GM19468 (cell line): Measurements from ENCODE around the gene RBM33.

Experiments used
- ATAC-seq: cut with Tn5 transposase; IDR thresholded peaks from one replicate; pipeline ENCODE4 v1.9.1; 2021; ENCODE audit warnings: mild to moderate bottlenecking, moderate library complexity, moderate number of reproducible peaks; ENCODE audit not compliant: unreplicated experiment; ENCODE audit errors: extremely low read depth

Gene RBM33

DNA sequence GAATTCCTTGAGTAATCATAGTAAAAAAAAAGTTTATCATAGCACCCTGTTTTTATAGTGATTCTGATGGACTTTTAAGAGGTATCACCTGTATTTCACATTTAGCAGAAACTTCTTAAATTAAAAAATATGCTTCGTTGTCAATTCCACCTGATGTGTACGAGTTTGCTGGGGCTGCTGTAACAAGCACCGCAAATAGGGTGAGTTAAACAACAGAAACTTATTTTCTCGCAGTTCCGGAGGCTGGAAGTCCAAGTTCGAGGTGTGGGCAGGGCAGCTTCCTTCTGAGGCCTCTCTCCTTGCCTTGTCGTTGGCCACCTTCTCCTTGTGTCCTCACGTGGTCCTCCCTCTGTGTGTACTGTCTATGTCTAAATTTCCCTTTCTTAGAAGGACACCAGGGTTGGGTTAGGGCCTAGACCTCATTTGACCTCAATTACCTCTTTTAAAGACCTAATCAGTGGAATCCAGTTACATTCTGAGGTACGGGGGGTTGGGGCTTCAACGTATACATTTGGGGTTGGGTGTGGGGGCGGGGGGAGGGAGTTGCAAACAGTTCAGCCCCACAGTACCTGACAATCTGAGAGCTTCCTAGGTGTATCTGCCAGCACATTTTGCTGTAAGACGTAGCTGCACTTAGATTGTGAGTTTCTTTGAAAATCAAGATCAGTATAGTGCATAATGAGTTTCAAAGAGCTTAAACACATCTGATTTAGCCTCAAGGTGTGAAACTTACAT is 72.7 kb downstream of the RBM33 start:
- ATAC-seq, result no peak

DNA sequence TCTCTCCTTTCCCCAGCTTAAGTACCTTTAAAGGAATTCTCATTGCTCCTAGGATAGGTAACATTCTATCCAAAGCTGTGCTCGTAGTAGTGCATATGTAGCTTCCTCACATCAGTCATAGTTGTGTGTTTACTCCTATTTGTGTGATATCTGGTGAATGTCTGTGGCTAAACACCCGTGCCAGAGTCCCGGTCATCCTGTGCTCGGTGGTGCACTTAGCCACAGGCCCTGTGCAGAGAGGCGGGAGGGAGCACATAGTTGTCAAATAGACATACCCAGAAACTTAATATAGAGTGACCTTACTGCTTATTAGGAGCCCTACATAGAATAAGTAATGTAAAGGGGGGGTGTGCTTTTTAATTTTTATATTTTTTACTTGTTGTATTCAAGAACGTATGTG is 76.6 kb downstream of the RBM33 start:
- no peak for ATAC-seq

DNA sequence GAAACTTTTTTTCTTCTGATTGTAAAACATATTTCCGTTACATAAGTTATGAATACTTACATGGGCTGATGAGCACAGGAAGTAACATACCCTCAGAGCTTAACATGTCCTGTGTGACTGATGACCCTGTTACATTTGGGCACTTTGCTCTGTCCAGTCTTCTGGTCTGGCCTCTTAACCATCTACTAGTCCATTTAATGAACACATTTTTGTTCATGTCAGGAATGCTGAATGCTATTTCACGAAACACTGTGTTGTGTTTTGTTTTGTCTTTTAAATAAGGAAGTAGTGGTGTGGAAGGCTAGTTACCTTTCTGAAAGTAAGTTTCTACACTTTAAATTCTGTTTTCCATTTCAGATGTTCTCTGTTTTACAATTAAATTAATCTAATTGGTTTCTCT is 77.7 kb downstream of the RBM33 start:
- peak; percentile 21 for ATAC-seq

DNA sequence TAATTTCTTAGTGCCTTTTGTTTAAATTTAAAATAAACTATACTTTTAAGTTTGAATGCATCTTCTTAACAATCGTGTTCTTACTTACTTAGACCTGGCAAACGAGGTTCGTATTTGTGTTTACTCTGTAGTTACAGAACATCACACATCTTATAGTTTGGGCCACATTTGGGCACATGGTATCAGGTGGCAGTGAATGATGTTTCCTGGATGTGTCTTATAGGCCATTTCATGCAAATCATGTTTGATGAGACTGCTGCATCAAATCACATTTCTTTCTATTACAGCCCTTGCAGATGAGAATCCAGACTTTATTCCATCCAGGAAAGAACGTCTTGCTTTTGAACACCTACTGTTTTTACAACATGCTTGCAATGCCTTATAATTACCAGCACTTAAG is 78.5 kb downstream of the RBM33 start:
- no peak for ATAC-seq

DNA sequence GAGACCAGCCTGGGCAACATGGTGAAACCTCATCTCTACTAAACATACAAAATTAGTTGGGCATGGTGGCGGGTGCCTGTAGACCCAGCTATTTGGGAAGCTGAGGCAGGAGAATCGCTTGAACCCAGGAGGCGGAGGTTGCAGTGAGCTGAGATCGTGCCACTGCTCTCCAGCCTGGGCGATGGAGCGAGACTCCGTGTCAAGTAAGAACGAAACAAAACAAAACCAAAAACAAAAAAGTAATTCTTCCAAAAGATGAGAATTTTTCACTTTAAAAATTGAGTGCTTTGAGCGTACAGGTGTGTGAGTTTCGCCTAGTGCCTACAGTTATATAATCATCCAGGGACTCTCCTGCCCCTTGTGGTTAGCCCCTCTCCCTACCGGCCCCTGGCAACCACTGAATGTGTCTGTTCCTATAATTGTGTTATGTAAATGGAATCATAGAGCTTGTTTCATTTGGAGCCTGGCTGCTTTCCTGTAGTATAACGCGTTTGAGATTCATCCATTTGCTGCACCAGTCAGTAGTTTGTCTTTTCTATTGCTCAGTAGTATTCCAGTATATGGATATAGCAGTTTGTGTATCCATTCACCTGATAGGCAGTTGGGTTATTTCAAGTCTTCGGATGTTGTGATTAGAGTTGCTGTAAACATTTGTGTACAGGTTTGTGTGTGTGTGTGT is 80.0 kb downstream of the RBM33 start:
- ATAC-seq, result no peak

DNA sequence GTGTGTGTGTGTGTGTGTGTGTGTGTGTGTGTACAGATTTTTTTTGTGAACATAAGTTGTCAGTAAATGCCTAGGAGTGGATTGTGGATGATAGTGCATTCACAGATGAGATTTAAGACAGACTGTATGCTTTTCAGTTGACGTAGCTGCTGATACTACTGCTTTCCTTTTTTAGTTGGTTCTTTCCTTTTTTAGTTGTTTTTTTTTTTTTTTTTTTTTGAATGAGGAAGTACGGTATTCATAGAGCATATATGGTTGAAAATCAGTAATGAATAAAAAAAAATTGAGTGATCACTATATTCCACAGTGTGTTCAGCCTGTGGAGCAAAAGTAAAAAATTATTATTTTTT is 80.5 kb downstream of the RBM33 start:
- no peak for ATAC-seq

DNA sequence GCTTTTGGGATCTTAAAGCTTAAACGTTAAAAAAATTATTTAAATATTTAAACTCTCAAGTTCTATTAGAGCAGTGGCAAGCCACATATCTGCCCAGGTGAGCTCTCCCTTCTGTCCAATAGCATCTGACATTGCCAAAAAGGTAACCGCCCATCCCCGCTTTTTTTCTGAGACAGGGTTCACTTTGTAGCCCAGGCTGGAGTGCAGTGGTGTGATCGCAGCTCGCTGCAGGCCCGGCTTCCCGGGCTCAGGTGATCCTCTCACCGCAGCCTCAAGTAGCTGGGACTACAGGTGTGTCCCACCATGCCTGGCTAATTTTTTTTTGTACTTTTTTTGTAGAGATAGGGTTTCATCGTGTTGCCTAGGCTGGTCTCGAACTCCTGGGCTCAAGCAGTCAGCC is 83.2 kb downstream of the RBM33 start:
- no peak for ATAC-seq

DNA sequence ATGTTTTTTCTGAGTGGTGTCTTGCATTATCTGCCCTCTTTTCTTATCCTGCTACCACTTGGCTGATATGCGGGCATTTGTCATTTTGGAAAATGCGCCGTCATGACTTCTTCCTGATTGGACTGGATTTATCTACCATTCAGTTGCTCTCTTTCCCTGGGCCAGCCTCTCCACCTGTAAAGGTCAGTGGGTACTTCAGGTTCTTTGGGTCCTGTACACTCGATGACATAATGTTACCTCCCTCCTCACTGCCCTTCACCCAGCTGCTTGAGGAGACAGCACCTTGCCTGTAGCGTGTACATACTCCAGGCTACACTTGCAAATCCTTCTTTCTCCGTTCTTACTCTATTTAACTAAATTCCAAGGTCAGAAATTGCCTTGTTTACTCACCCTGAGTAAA is 83.7 kb downstream of the RBM33 start:
- no peak for ATAC-seq

DNA sequence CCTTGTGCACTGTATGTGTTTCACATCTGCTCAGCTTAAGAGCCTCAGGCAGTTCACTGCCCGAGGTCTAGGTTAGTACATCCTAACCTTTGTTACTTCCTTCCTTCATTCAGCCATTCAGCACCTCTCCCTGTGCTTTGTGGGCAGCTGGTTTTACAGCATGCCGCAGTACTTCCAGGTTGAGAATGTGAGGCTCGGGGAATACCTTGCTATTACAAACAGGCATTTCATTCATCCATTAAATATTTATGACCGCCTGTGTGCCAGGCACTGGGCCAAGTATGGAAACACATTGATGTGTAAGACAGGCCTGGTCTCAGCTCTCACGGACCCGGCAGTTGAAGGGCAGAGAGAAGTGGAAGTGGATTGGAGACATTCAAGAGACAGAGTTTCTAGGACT is 85.4 kb downstream of the RBM33 start:
- ATAC-seq, result no peak

DNA sequence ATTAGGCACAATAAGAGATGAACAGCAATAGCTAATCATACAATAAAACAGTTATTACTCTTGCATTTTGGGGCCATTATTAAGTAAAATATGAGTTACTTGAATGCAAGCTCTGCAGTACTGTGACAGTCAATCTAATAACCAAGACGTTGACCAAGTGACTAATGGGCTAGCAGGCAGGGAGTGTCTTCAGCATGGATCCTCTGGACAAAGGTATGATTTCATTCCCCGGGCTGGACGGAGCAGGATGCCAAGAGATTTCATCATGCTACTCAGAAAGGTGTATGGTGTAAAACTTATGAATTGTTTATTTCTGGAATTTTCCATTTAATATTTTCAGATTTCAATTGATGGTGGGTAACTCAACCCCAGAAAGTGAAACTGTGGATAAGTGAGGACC is 86.9 kb downstream of the RBM33 start:
- no peak for ATAC-seq

DNA sequence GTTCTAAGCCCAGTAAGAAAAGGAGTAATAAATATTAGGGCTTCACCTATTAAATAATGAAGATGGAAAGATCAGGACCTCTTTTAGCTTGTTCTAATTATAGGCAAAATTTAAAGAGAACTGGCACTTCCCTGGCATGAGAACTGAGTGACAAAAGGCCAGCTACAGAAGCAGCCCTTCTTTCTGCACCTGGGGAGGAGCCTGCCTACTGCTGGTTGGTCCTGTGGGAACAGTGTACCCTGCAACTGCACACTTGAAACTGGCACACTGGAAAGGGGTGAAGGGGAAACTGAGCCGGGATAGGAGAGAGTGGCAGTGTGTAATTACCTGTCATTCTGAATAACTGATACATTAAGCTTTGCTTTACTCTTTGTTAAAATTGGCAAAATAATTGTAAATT is 87.4 kb downstream of the RBM33 start:
- ATAC-seq, result no peak

DNA sequence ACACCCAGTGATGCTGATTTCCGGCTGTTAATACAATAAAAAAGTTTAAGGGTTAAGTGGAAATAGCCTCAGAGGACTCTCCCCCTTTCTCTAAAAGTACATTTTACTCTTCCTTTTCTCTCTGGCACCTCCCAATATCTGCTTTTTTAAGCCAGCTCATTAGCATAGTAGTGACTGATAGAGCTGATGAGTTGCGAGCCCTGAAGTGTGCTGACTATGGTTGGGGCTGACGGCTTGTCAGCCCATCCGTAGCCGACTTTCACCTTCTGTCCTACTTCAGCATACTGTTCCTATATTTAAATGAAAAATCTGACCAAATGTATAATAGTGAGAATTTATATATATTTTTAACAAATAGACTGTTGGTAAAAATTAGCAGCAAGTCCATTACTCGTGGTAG is 87.8 kb downstream of the RBM33 start:
- no peak for ATAC-seq

DNA sequence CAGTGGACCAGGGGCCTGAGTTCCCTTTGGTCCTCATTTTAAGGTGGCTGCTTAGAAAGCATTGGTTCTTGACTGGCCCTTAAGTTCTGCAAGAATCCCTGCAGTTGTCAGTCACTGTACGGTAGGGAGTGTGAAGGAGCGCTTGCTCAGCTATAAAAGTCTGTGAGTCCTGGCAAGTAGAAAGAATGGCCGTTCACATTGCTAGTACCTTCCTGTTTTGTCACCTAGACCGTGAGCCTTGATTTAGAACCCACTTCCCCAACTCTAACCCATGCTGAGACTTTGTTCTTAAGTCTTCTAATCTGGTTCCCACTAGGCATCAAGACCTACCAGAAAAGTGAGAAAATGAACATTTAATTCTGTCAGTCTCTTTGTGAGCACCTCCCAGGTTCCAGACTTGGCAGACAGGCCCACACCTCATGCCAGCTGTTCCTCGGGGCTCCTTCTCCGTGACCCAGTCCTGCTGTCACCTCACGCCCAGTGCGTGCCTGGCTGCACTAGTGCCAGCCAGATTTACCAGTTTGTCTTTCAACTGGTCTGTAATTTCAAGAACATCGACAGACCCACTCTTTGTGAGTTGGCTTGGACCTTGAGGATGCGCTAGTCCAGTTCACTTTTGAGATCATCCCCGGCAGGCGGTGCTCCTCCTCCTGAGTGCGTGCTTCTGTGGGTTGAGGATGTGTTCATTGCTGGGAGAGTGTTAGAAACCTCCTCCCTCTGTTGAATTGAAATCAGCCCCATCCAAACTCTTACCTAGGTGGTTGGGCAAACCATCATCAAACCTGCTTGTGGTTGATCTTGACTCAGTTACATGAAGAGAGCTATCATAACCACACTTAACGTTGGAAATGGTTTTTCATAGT is 89.4 kb downstream of the RBM33 start:
- ATAC-seq, result no peak

DNA sequence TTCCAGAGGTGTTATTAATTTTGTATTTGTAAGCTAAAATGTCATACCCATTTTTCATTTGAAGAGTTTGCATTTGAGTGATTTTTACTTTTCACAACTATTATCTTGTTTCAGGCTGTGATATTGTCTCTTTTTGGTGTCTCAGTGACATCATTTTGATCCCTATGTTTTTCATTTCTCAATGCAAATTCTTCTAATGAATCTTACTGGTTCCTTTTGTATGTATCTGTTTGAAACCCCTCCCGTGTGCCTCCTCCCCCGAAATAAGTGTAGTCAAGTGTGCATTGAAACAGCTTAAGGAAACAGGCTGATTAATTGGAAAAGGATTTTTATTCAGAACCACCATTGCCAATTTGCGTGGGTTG is 90.0 kb downstream of the RBM33 start:
- ATAC-seq, result no peak

DNA sequence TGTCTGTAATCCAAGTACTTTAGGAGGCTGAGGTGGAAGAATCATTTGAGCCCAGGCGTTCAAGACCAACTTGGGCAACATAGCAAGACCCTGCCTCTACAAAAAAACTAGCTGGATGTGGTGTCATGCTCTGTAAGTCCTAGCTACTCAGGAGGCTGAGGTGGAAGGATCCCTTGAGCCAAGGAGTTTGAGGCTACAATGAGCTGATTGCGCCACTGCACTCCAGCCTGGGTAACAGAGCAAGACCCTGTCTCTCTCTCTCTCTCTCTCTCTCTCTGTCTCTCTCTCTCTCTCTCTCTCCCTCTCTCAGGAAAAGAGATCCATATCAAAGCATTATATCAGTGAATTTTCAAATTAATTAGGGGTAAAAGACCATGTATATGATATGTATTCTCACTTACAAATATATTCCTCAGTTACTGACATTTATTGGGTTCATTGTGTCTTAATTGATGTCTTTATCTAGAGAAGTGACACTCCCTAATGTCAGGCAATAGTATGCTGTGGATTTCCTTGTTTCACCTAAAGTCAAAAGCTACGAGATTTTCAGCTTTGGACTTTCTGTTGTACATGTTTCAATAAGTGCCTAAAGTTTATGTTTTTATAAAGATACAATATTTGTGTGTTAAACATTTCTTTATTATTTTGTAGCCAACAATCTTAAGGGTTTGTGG is 91.1 kb downstream of the RBM33 start:
- ATAC-seq, result no peak

DNA sequence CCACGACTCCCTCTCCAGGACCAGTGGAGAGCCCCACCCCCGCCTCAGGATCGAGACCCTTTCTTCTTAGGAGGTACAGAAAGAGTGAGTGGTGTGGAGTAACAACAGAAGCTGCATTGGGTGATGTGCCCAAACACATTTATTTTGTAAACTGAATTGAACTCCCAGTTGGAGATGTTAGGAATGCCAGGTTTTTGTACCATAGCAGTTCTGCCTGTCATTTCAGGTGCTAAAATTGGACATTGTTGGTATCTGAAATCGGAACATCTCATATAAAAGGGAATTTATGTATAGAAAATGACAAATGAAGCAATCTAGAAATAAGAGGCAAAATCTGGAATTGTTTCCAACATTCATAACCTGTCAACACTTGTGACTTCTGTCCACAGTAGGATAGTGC is 93.1 kb downstream of the RBM33 start:
- no peak for ATAC-seq

DNA sequence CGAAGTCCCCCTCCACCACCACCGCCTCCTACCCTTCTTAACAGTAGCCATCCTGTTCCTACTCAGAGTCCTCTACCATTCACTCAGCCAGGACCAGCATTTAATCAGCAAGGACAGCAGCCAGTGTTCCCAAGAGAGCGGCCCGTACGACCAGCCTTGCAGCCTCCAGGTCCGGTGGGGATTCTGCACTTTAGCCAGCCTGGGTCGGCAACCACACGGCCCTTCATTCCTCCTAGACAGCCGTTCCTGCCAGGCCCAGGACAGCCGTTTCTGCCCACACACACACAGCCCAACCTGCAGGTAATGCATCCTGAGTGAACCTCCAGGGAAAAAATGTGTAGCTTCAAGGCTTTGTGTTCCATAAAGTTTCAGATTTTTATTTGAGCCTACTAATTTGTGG is 93.6 kb downstream of the RBM33 start:
- ATAC-seq, result no peak

DNA sequence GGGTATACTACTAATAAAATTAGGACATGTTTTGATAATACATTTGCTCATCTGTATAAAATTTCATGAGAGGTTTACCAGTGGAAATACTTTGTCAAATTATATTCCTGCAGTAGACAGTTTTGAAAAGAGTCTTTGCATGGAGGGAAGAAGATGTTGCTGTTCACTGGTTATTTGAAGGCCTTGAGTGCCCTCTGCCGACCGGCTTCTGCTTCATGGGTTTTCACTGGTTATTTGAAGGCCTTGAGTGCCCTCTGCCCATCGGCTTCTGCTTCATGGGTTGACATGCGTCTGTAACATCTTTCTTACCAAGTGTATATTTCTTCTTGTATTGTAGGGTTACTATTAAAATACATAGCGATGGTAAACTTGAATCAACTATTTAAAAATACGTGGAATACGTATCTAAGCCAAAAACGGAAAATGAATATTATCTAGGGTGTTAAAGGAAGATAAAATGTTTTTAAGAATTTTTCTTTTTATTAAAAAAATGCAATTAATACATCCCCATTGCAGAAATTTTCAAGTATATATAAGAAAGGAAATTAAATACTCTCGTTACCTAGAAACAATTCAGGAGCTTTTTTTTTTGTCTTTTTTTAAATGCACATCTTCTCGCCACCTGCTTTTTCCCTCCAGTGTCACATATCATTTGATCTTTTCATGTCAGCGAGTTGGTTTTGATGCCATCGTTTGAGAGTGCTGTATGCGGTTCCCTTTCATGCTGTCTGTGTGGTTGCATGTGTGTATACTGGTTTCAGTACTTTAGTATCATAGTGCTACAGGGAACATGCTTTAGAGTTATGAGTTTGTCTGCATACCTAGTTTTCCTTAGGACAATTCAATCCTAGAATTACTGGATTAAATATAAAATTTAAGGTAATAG is 94.4 kb downstream of the RBM33 start:
- peak; percentile 42 for ATAC-seq

DNA sequence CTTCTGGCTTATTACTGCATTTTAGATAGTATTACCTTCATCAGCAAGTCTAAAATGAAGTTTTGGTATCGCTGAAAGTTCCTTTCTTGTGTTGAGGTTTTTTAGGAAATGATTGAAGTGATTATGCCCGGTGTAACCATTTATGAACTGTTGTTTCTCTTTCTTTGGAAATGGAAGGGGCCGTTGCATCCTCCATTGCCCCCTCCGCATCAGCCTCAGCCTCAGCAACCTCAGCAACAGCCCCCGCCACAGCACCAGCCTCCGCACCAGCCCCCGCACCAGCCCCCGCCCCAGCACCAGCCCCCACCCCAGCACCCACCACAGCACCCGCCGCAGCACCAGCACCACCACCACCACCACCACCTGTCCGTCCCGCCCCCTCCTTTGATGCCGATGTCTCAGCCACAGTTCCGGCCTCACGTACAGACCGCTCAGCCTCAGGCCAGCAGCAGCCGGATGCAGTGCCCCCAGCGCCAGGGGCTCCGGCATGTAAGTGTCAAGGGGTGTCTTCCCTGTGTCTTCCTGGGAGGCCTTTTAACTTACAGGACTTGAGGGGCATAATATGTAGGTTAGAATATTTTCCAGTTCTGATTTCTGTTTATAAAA is 95.2 kb downstream of the RBM33 start:
- ATAC-seq, result no peak
